DLD1 (cell line): ENCODE data around the gene DISP2.

Source experiments
- in situ Hi-C: cut with HindIII; loops from 2 replicates; pipeline ENCODE4 v1.10.0; 2017; ENCODE audit warnings: low sequenced_read_pairs

The DISP2 gene

GRCh38 chr15:40342416-40343320, 15.4 kb upstream of the DISP2 start:
- in situ Hi-C loops: no loop called here

GRCh38 chr15:40343512-40343911, 14.5 kb upstream of the DISP2 start:
- in situ Hi-C loops: no loop called here

- in situ Hi-C loops: no loop called here
These were observed 13.8 kb upstream of the DISP2 start for GRCh38 chr15:40344217-40344616.

GRCh38 chr15:40344631-40345120, 13.3 kb upstream of the DISP2 start:
- in situ Hi-C loops: no loop called here

GRCh38 chr15:40345225-40345866, 12.7 kb upstream of the DISP2 start:
- in situ Hi-C loops: no loop called here

- in situ Hi-C loops: no loop called here
These were observed 12.0 kb upstream of the DISP2 start for GRCh38 chr15:40345867-40346578.

- in situ Hi-C loops: no loop called here
These were observed 11.2 kb upstream of the DISP2 start for GRCh38 chr15:40346579-40347558.

GRCh38 chr15:40347559-40348473, 10.2 kb upstream of the DISP2 start:
- in situ Hi-C loops: no loop called here

GRCh38 chr15:40348474-40348870, 9.5 kb upstream of the DISP2 start:
- in situ Hi-C loops: no loop called here

- in situ Hi-C loops: no loop called here
These were observed 8.9 kb upstream of the DISP2 start for GRCh38 chr15:40349163-40349562.

GRCh38 chr15:40352281-40352901, 5.6 kb upstream of the DISP2 start:
- in situ Hi-C loops: no loop called here

GRCh38 chr15:40353697-40354096, 4.3 kb upstream of the DISP2 start:
- in situ Hi-C loops: no loop called here

- in situ Hi-C loops: no loop called here
These were observed 3.4 kb upstream of the DISP2 start for GRCh38 chr15:40354408-40355171.

- in situ Hi-C loops: no loop called here
These were observed 1.9 kb upstream of the DISP2 start for GRCh38 chr15:40355976-40356585.

GRCh38 chr15:40357246-40357645, 773 bp upstream of the DISP2 start:
- in situ Hi-C loops: no loop called here

GRCh38 chr15:40358471-40359353, 693 bp downstream of the DISP2 start:
- in situ Hi-C loops: no loop called here

- in situ Hi-C loops: no loop called here
These were observed 2.0 kb downstream of the DISP2 start for GRCh38 chr15:40360015-40360414.
